Uterus (tissue), 2 donors: ENCODE measurements around the gene FANCL.

Experiments used
- POLR2A ChIP-seq, 2 donors: fragments of 450-650 bp; IDR thresholded peaks; one replicate each; pipeline ENCODE4 v1.6.1; 2016; ENCODE audit warnings: antibody characterized with exemption in 2 of 2, mild to moderate bottlenecking in 1 of 2, moderate library complexity in 1 of 2
- TF ChIP-seq, protein P1 (sequence below), 4 experiments: fragments of 200-600 bp in 2 of 4; fragments of 450-650 bp in 2 of 4; sonication (generic) in 2 of 4; IDR thresholded peaks; one replicate each; pipeline ENCODE4 v1.5.1; 2016 to 2019; ENCODE audit warnings: antibody characterized with exemption in 4 of 4, mild to moderate bottlenecking in 2 of 4, moderate library complexity in 1 of 4

- TF ChIP-seq, protein P1, sequence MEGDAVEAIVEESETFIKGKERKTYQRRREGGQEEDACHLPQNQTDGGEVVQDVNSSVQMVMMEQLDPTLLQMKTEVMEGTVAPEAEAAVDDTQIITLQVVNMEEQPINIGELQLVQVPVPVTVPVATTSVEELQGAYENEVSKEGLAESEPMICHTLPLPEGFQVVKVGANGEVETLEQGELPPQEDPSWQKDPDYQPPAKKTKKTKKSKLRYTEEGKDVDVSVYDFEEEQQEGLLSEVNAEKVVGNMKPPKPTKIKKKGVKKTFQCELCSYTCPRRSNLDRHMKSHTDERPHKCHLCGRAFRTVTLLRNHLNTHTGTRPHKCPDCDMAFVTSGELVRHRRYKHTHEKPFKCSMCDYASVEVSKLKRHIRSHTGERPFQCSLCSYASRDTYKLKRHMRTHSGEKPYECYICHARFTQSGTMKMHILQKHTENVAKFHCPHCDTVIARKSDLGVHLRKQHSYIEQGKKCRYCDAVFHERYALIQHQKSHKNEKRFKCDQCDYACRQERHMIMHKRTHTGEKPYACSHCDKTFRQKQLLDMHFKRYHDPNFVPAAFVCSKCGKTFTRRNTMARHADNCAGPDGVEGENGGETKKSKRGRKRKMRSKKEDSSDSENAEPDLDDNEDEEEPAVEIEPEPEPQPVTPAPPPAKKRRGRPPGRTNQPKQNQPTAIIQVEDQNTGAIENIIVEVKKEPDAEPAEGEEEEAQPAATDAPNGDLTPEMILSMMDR (IDR thresholded peaks at IDR 0.05) = no peak
- TF ChIP-seq POLR2A (IDR thresholded peaks at IDR 0.05) = no peak
Measured at GRCh38 chr2:58204195-58204959, 36.7 kb downstream of the FANCL start.
